PC-3 (cell line): ENCODE results near the gene GPBP1L1. TPM values are rescaled to one million over a fixed set of nuclear protein-coding genes. Genes with fewer than 3 reads are reported as not detected.

Experiments
- ATAC-seq: fragments of 200-7000 bp; cut with Tn5 transposase; 2 replicates; pipeline ENCODE4 v1.9.1; 2020; ENCODE audit warnings: mild to moderate bottlenecking, moderate library complexity
- BruUV-seq: library from RNA; stranded (reverse); fragments of 400-500 nt; replicated peaks from 2 replicates; lab custom pipeline; 2021; lab: Mats Ljungman, UMichigan
- CTCF ChIA-PET: fragments of 300-600 bp; sonication (Branson Sonifier 250); formaldehyde crosslinking; loops from one replicate; lab custom pipeline; 2022; ENCODE audit warnings: antibody characterized with exemption; lab: Charles Lee
- POLR2A ChIA-PET: fragments of 300-600 bp; sonication (Branson Sonifier 250); formaldehyde crosslinking; loops from one replicate; lab custom pipeline; 2022; ENCODE audit warnings: antibody characterized with exemption; ENCODE audit not compliant: unreplicated experiment; lab: Charles Lee
- DNase-seq: peaks from one replicate; pipeline ENCODE4 v3.0.0-alpha.2; 2015
- H2AFZ ChIP-seq: fragments of 300-600 bp; sonication (generic); 2 replicates; pipeline ENCODE4 v1.6.0; 2016; ENCODE audit warnings: antibody characterized with exemption, low read length
- H3F3A ChIP-seq: fragments of 300-600 bp; sonication (generic); one replicate; pipeline ENCODE4 v1.6.0; 2017; ENCODE audit warnings: antibody characterized with exemption, low read length, control low read depth, mild to moderate bottlenecking; ENCODE audit not compliant: unreplicated experiment
- H3K27ac ChIP-seq: fragments of 300-600 bp; sonication (generic); 2 replicates; pipeline ENCODE4 v1.5.1; 2016; ENCODE audit warnings: mild to moderate bottlenecking, low read length
- H3K27me3 ChIP-seq: fragments of 300-600 bp; sonication (generic); 2 replicates; pipeline ENCODE4 v1.6.1; 2016; ENCODE audit warnings: low read length, mixed read lengths
- H3K36me3 ChIP-seq: fragments of 300-600 bp; sonication (generic); 2 replicates; pipeline ENCODE4 v1.6.1; 2016; ENCODE audit warnings: low read depth, mixed run types, low read length, mixed read lengths
- H3K4me1 ChIP-seq: fragments of 300-600 bp; sonication (generic); 2 replicates; pipeline ENCODE4 v1.5.1; 2016; ENCODE audit warnings: low read length; ENCODE audit not compliant: insufficient read depth
- H3K4me2 ChIP-seq: fragments of 300-600 bp; sonication (generic); 2 replicates; pipeline ENCODE4 v1.6.0; 2016; ENCODE audit warnings: low read length
- H3K4me3 ChIP-seq: fragments of 300-600 bp; sonication (generic); 2 replicates; pipeline ENCODE4 v1.5.1; 2016; ENCODE audit warnings: mild to moderate bottlenecking, low read length, mixed read lengths
- H3K79me2 ChIP-seq: fragments of 300-600 bp; sonication (generic); 2 replicates; pipeline ENCODE4 v1.6.1; 2017; ENCODE audit warnings: low read length, mixed read lengths
- H3K9ac ChIP-seq: fragments of 300-600 bp; sonication (generic); 2 replicates; pipeline ENCODE4 v1.6.0; 2016; ENCODE audit warnings: mild to moderate bottlenecking, low read length
- H3K9me2 ChIP-seq: fragments of 300-600 bp; sonication (generic); replicated peaks from 2 replicates; pipeline ENCODE4 v1.6.1; 2016; ENCODE audit warnings: mixed run types, low read length, mixed read lengths
- H3K9me3 ChIP-seq: fragments of 300-600 bp; sonication (generic); 2 replicates; pipeline ENCODE4 v1.6.1; 2016; ENCODE audit warnings: low read length, mixed read lengths
- H4K20me1 ChIP-seq: fragments of 300-600 bp; sonication (generic); 2 replicates; pipeline ENCODE4 v1.6.1; 2016; ENCODE audit warnings: low read length, mixed read lengths
- CTCF ChIP-seq: fragments of 300-600 bp; sonication (generic); conservative IDR thresholded peaks from 2 replicates; pipeline ENCODE4 v1.5.1; 2017; ENCODE audit warnings: antibody characterized with exemption, low read depth, mild to moderate bottlenecking, low read length
- EZH2 ChIP-seq: fragments of 300-600 bp; sonication (generic); IDR thresholded peaks from one replicate; pipeline ENCODE4 v1.6.1; 2017; ENCODE audit warnings: antibody characterized with exemption, mild to moderate bottlenecking, low read length; ENCODE audit not compliant: unreplicated experiment
- EZH2phosphoT487 ChIP-seq: fragments of 300-600 bp; sonication (generic); IDR thresholded peaks from 2 replicates; pipeline ENCODE4 v1.6.1; 2018; ENCODE audit warnings: mild to moderate bottlenecking, antibody characterized with exemption, low read length, borderline replicate concordance
- intact Hi-C: fragments of 100-400 bp; cut with micrococcal nuclease; formaldehyde crosslinking; loops from 2 replicates; pipeline ENCODE4 v1.9.0; 2023
- total RNA-seq: library from RNA; depleted of rRNA; stranded (reverse); fragments of >200 nt; gene quantifications from 2 replicates; pipeline ENCODE4 v1.2.3, GENCODE V29; 2014

Gene GPBP1L1
- total RNA-seq, 1 experiment from 2014 or later = 63.0 TPM

GRCh38 chr1:45585110-45585426 lies 101.3 kb downstream of the GPBP1L1 start:
- Histone ChIP-seq H2AFZ (peak overlapping the region; percentile 66; the same call in 1 of the 2 replicates), H3K79me2 (peaks cover 62% of the 10 kb centered on the region), H3K4me2 (peak overlapping the region; percentile 98), H4K20me1 (peaks cover 52% of the 10 kb centered on the region), H3F3A (peaks cover 3% of the 10 kb centered on the region), H3K36me3 (no peaks in the 10 kb centered on the region; the same call in 1 of the 2 replicates), H3K27me3 (no peaks in the 10 kb centered on the region), H3K4me1 (peaks cover 7% of the 10 kb centered on the region), H3K27ac (peak overlapping the region; percentile 39; the same call in 1 of the 2 replicates), H3K9ac (peak overlapping the region; percentile 92), H3K4me3 (peak overlapping the region; percentile 91), H3K9me3 (no peaks in the 10 kb centered on the region), H3K9me2 (no peaks in the 10 kb centered on the region)
- POLR2A ChIA-PET = interaction anchor here (0.5 kb wide), 1 partner anchor 211 kb away, joined by 3 read pairs; no protein-coding TSS in a partner anchor
- no TSS peak for BruUV-seq
- CTCF ChIA-PET = interaction anchor here (0.8 to 1.0 kb wide), 2 partner anchors 282 to 660 kb away, joined by 6 read pairs; no protein-coding TSS in a partner anchor
- intact Hi-C loops = loop anchor here (2.0 kb wide), 1 partner anchor 102 kb away; the partner anchor contains the start of gene GPBP1L1
- ATAC-seq (no peak), DNase-seq (no peak)
- no peak for TF ChIP-seq EZH2phosphoT487
- no peak for TF ChIP-seq CTCF

GRCh38 chr1:45584351-45585109 lies 101.8 kb downstream of the GPBP1L1 start:
- intact Hi-C loops = loop anchor here (2.0 kb wide), 1 partner anchor 102 kb away; the partner anchor contains the start of gene GPBP1L1

More at GRCh38 chr1:45584351-45585109, 101.8 kb downstream of the GPBP1L1 start:
- Histone ChIP-seq H2AFZ (peak overlapping the region; percentile 100), H3K27ac (peak overlapping the region; percentile 62), H3K79me2 (peaks cover 57% of the 10 kb centered on the region), H3K4me1 (peaks cover 7% of the 10 kb centered on the region), H3K27me3 (no peaks in the 10 kb centered on the region), H3K4me2 (peak overlapping the region; percentile 98), H3K9ac (peak overlapping the region; percentile 92), H3K4me3 (peak overlapping the region; percentile 91), H3F3A (peaks cover 3% of the 10 kb centered on the region), H3K36me3 (no peaks in the 10 kb centered on the region; the same call in 1 of the 2 replicates), H3K9me2 (no peaks in the 10 kb centered on the region), H3K9me3 (no peaks in the 10 kb centered on the region), H4K20me1 (peaks cover 47% of the 10 kb centered on the region)
- TF ChIP-seq EZH2phosphoT487 (no peak), CTCF (no peak), EZH2 (no peak)
- no TSS peak for BruUV-seq
- DNase-seq (peak; percentile 90), ATAC-seq (peak; percentile 50)
- POLR2A ChIA-PET = interaction anchor here (0.5 kb wide), 1 partner anchor 211 kb away, joined by 3 read pairs; no protein-coding TSS in a partner anchor
- CTCF ChIA-PET = interaction anchor here (0.8 to 1.0 kb wide), 2 partner anchors 281 to 660 kb away, joined by 6 read pairs; no protein-coding TSS in a partner anchor
